Neural progenitor cell (in vitro differentiated cells): Measurements from ENCODE around the gene PREP. TPM values are rescaled to one million over a fixed set of nuclear protein-coding genes. Genes with fewer than 3 reads are reported as not detected.

Source experiments
- DNase-seq: peaks from one replicate; pipeline ENCODE4 v3.0.0-alpha.2; 2016; ENCODE audit warnings: low spot score
- H2AFZ ChIP-seq: fragments of 200-600 bp; sonication (generic); replicated peaks from 2 replicates; pipeline ENCODE4 v1.6.1; 2016; ENCODE audit warnings: antibody characterized with exemption
- H3F3A ChIP-seq: fragments of 200-600 bp; sonication (generic); 2 replicates; pipeline ENCODE4 v1.6.1; 2016; ENCODE audit warnings: antibody characterized with exemption, low read depth
- H3K27ac ChIP-seq: fragments of 200-600 bp; sonication (generic); 2 replicates; pipeline ENCODE4 v1.5.1; 2016; ENCODE audit warnings: mild to moderate bottlenecking
- H3K27me3 ChIP-seq: fragments of 200-600 bp; sonication (generic); 2 replicates; pipeline ENCODE4 v1.6.1; 2016; ENCODE audit warnings: mild to moderate bottlenecking, moderate library complexity
- H3K36me3 ChIP-seq: fragments of 200-600 bp; sonication (generic); 2 replicates; pipeline ENCODE4 v1.5.1; 2016
- H3K4me1 ChIP-seq: fragments of 200-600 bp; sonication (generic); 2 replicates; pipeline ENCODE4 v1.6.1; 2016; ENCODE audit warnings: mixed run types
- H3K4me2 ChIP-seq: fragments of 200-600 bp; sonication (generic); 2 replicates; pipeline ENCODE4 v1.6.1; 2016
- H3K4me3 ChIP-seq: fragments of 200-600 bp; sonication (generic); 2 replicates; pipeline ENCODE4 v1.5.1; 2016
- H3K79me2 ChIP-seq: fragments of 200-600 bp; sonication (generic); 2 replicates; pipeline ENCODE4 v1.6.1; 2016; ENCODE audit warnings: low read depth
- H3K9ac ChIP-seq: fragments of 200-600 bp; sonication (generic); 2 replicates; pipeline ENCODE4 v1.6.1; 2016
- H3K9me3 ChIP-seq: fragments of 200-600 bp; sonication (generic); 2 replicates; pipeline ENCODE4 v1.5.1; 2016; ENCODE audit warnings: low read depth
- H4K20me1 ChIP-seq: fragments of 200-600 bp; sonication (generic); 2 replicates; pipeline ENCODE4 v1.6.1; 2016; ENCODE audit warnings: low read depth
- H3K27ac Mint-ChIP-seq: 3 replicates; pipeline ENCODE4 v1.8.0; 2021; ENCODE audit warnings: mixed read lengths
- H3K27me3 Mint-ChIP-seq: 2 replicates; pipeline ENCODE4 v1.8.0; 2022; ENCODE audit warnings: low read depth, mild to moderate bottlenecking, inconsistent platforms, moderate library complexity, mixed read lengths; ENCODE audit not compliant: insufficient read depth
- H3K36me3 Mint-ChIP-seq: 3 replicates; pipeline ENCODE4 v1.8.0; 2021; ENCODE audit warnings: mixed read lengths
- H3K4me1 Mint-ChIP-seq: 3 replicates; pipeline ENCODE4 v1.8.0; 2021; ENCODE audit warnings: mixed read lengths
- H3K4me3 Mint-ChIP-seq: 3 replicates; pipeline ENCODE4 v1.8.0; 2021; ENCODE audit warnings: mild to moderate bottlenecking, moderate library complexity, mixed read lengths
- H3K9me3 Mint-ChIP-seq: 3 replicates; pipeline ENCODE4 v1.8.0; 2020; ENCODE audit warnings: mixed read lengths
- CTCF ChIP-seq: fragments of 200-600 bp; sonication (generic); IDR thresholded peaks from 2 replicates; pipeline ENCODE4 v1.5.1; 2017; ENCODE audit warnings: antibody characterized with exemption, mild to moderate bottlenecking
- EZH2 ChIP-seq: fragments of 200-600 bp; sonication (generic); IDR thresholded peaks from 2 replicates; pipeline ENCODE4 v1.6.1; 2017; ENCODE audit warnings: antibody characterized with exemption, mild to moderate bottlenecking, moderate library complexity
- EZH2phosphoT487 ChIP-seq: fragments of 200-600 bp; sonication (generic); IDR thresholded peaks from 2 replicates; pipeline ENCODE4 v1.6.1; 2017; ENCODE audit warnings: antibody characterized with exemption
- total RNA-seq: library from RNA; depleted of rRNA; stranded (reverse); fragments of >200 nt; gene quantifications from 2 replicates; pipeline ENCODE4 v1.2.3, GENCODE V29; 2015; ENCODE audit warnings: low replicate concordance

The PREP gene
- total RNA-seq, 1 donor from 2014 or later: 28.6 TPM

GRCh38 chr6:105430685-105431084 lies 27.8 kb upstream of the PREP start:
- H3K27me3 Mint-ChIP-seq: peaks cover 4% of the 10 kb centered on the region
- DNase-seq: no peak
- no peak overlapping the region for H3K4me2 ChIP-seq
- H3K27ac ChIP-seq: no peak overlapping the region
- no peaks in the 10 kb centered on the region for H3K27me3 ChIP-seq
- H3K9me3 ChIP-seq: no peaks in the 10 kb centered on the region
- no peak overlapping the region for H3K27ac Mint-ChIP-seq
- H3K4me1 ChIP-seq: peaks cover 6% of the 10 kb centered on the region
- no peaks in the 10 kb centered on the region for H3F3A ChIP-seq
- H3K9ac ChIP-seq: no peak overlapping the region
- no peaks in the 10 kb centered on the region for H3K36me3 Mint-ChIP-seq
- H3K9me3 Mint-ChIP-seq: no peaks in the 10 kb centered on the region
- no peak overlapping the region for H3K4me3 ChIP-seq
- no peaks in the 10 kb centered on the region for H3K36me3 ChIP-seq
- peaks cover 19% of the 10 kb centered on the region for H3K4me1 Mint-ChIP-seq
- no peak overlapping the region for H2AFZ ChIP-seq
- TF ChIP-seq EZH2 (no peak), EZH2phosphoT487 (no peak), CTCF (no peak)
- no peaks in the 10 kb centered on the region for H4K20me1 ChIP-seq
- H3K79me2 ChIP-seq: no peaks in the 10 kb centered on the region
- no peak overlapping the region for H3K4me3 Mint-ChIP-seq

DNA sequence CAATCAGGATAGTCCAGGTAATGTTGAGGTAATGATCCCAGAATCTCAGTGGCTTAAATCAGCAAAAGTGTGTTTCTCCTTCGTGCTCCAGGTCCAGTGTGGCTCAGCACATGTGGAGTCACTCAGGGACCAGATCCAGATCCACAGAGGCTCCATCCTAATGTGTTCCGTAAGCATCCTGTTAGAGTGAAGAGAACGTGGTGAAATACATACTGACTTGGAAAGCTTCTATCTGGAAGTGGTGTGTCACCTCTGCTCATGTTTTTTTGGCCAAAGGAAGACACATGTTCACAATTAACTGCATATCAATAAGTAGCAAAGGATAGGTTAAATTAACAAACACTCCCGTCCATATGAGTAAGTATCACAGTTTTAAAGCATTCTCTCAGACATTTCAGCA lies 26.8 kb upstream of the PREP start:
- H3K27ac Mint-ChIP-seq: no peak overlapping the region
- no peak for TF ChIP-seq EZH2phosphoT487
- no peak for TF ChIP-seq CTCF
- no peak for TF ChIP-seq EZH2
- no peak for DNase-seq
- peaks cover 6% of the 10 kb centered on the region for H3K4me1 ChIP-seq
- no peaks in the 10 kb centered on the region for H3K36me3 ChIP-seq
- no peaks in the 10 kb centered on the region for H3K9me3 Mint-ChIP-seq
- H2AFZ ChIP-seq: no peak overlapping the region
- H3K4me2 ChIP-seq: no peak overlapping the region
- H3K9ac ChIP-seq: no peak overlapping the region
- H3K79me2 ChIP-seq: no peaks in the 10 kb centered on the region
- peaks cover 19% of the 10 kb centered on the region for H3K4me1 Mint-ChIP-seq
- H3K36me3 Mint-ChIP-seq: no peaks in the 10 kb centered on the region
- H3F3A ChIP-seq: no peaks in the 10 kb centered on the region
- H3K4me3 Mint-ChIP-seq: no peak overlapping the region
- peaks cover 4% of the 10 kb centered on the region for H3K27me3 Mint-ChIP-seq
- no peak overlapping the region for H3K27ac ChIP-seq
- no peaks in the 10 kb centered on the region for H3K9me3 ChIP-seq
- no peaks in the 10 kb centered on the region for H3K27me3 ChIP-seq
- no peaks in the 10 kb centered on the region for H4K20me1 ChIP-seq
- H3K4me3 ChIP-seq: no peak overlapping the region

GRCh38 chr6:105428342-105428957 lies 25.6 kb upstream of the PREP start:
- Mint-ChIP-seq H3K4me1 (peaks cover 19% of the 10 kb centered on the region), H3K9me3 (no peaks in the 10 kb centered on the region), H3K36me3 (no peaks in the 10 kb centered on the region), H3K27ac (no peak overlapping the region), H3K27me3 (peaks cover 4% of the 10 kb centered on the region), H3K4me3 (no peak overlapping the region)
- H3K4me3 ChIP-seq: no peak overlapping the region
- no peaks in the 10 kb centered on the region for H3F3A ChIP-seq
- H3K9ac ChIP-seq: no peak overlapping the region
- H2AFZ ChIP-seq: peak overlapping the region; percentile 74
- no peaks in the 10 kb centered on the region for H4K20me1 ChIP-seq
- no peak for DNase-seq
- TF ChIP-seq EZH2phosphoT487 (no peak), CTCF (no peak), EZH2 (no peak)
- no peaks in the 10 kb centered on the region for H3K79me2 ChIP-seq
- H3K4me2 ChIP-seq: no peak overlapping the region
- H3K9me3 ChIP-seq: no peaks in the 10 kb centered on the region
- H3K27me3 ChIP-seq: no peaks in the 10 kb centered on the region
- no peaks in the 10 kb centered on the region for H3K36me3 ChIP-seq
- peaks cover 6% of the 10 kb centered on the region for H3K4me1 ChIP-seq
- no peak overlapping the region for H3K27ac ChIP-seq
